B cell (primary cell): ENCODE data around the gene RAB11FIP2.

Experiments used
- EZH2 ChIP-seq: IDR thresholded peaks from 2 replicates; pipeline ENCODE4 v1.6.1; 2012; ENCODE audit warnings: borderline replicate concordance, low read depth, mild to moderate bottlenecking, moderate library complexity, low read length; ENCODE audit not compliant: insufficient read depth, poor library complexity, severe bottlenecking
- TF ChIP-seq, protein P1 (sequence below): fragments of 200-600 bp; IDR thresholded peaks from one replicate; pipeline ENCODE4 v1.8.0; 2022; ENCODE audit warnings: antibody characterized with exemption, mild to moderate bottlenecking

- TF ChIP-seq, protein P1, sequence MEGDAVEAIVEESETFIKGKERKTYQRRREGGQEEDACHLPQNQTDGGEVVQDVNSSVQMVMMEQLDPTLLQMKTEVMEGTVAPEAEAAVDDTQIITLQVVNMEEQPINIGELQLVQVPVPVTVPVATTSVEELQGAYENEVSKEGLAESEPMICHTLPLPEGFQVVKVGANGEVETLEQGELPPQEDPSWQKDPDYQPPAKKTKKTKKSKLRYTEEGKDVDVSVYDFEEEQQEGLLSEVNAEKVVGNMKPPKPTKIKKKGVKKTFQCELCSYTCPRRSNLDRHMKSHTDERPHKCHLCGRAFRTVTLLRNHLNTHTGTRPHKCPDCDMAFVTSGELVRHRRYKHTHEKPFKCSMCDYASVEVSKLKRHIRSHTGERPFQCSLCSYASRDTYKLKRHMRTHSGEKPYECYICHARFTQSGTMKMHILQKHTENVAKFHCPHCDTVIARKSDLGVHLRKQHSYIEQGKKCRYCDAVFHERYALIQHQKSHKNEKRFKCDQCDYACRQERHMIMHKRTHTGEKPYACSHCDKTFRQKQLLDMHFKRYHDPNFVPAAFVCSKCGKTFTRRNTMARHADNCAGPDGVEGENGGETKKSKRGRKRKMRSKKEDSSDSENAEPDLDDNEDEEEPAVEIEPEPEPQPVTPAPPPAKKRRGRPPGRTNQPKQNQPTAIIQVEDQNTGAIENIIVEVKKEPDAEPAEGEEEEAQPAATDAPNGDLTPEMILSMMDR = no peak
- no peak for TF ChIP-seq EZH2
Observed at GRCh38 chr10:117956972-117957371, 89.8 kb downstream of the RAB11FIP2 start.
